Naive B cell (primary cell): ENCODE measurements around the gene APLP1. TPM values are rescaled to one million over a fixed set of nuclear protein-coding genes. Genes with fewer than 3 reads are reported as not detected.
"Not testable (repeated sequence)": the region's sequence is repeated elsewhere in the genome, so short reads cannot be mapped to it uniquely, and the experiment has no call there.

Source experiments
- ATAC-seq, 2 donors: fragments of 150-1000 bp; cut with Tn5 transposase; 2 replicates each; pipeline ENCODE4 v1.10.0; 2021; ENCODE audit warnings: low read depth in 2 of 2, mild to moderate bottlenecking in 2 of 2, moderate library complexity in 2 of 2
- DNase-seq: peaks from one replicate; pipeline ENCODE4 v3.0.0; 2022
- H3K27ac Mint-ChIP-seq, 6 donors: one replicate each; pipeline ENCODE4 v1.8.0; 2020 to 2022; ENCODE audit warnings: mild to moderate bottlenecking in 6 of 6, mixed read lengths in 6 of 6, moderate library complexity in 5 of 6, inconsistent platforms in 2 of 6
- H3K27me3 Mint-ChIP-seq, 3 donors: one replicate each; pipeline ENCODE4 v1.8.0; 2021 to 2022; ENCODE audit warnings: mixed read lengths in 3 of 3, mild to moderate bottlenecking in 1 of 3
- H3K36me3 Mint-ChIP-seq, 2 donors: one replicate each; pipeline ENCODE4 v1.8.0; 2020 to 2022; ENCODE audit warnings: mixed read lengths in 2 of 2, inconsistent platforms in 1 of 2, mild to moderate bottlenecking in 1 of 2
- H3K4me1 Mint-ChIP-seq, 3 donors: one replicate each; pipeline ENCODE4 v1.8.0; 2020 to 2022; ENCODE audit warnings: mixed read lengths in 3 of 3, inconsistent platforms in 1 of 3, mild to moderate bottlenecking in 1 of 3, moderate library complexity in 1 of 3
- H3K4me3 Mint-ChIP-seq, 8 donors: one replicate each; pipeline ENCODE4 v1.8.0; 2020 to 2022; ENCODE audit warnings: mild to moderate bottlenecking in 8 of 8, mixed read lengths in 8 of 8, moderate library complexity in 8 of 8, inconsistent platforms in 2 of 8
- H3K9me3 Mint-ChIP-seq, 7 donors: one replicate each; pipeline ENCODE4 v1.8.0; 2020 to 2022; ENCODE audit warnings: mixed read lengths in 7 of 7, mild to moderate bottlenecking in 5 of 7, inconsistent platforms in 2 of 7, moderate library complexity in 1 of 7
- polyA plus RNA-seq, 6 donors: library from polyadenylated mRNA; unstranded; fragments of 300-500 nt; fragmentation: Illumina TruSeq; gene quantifications; one replicate each; pipeline ENCODE4 v1.2.3, GENCODE V29; 2021; ENCODE audit warnings: low read depth in 6 of 6

APLP1 gene
- polyA plus RNA-seq, 6 donors from 2014 or later, result not detected

- H3K4me3 Mint-ChIP-seq, result peak overlapping the region in 4 of 8 donors; percentile 37 to 72 (median 54)
- ATAC-seq (no peak), DNase-seq (no peak)
- H3K9me3 Mint-ChIP-seq, result peaks cover 0 to 6% (median 0%) of the 10 kb centered on the region in 7 donors
- H3K36me3 Mint-ChIP-seq, result peaks cover 0 to 7% of the 10 kb centered on the region in 2 donors
- no peak overlapping the region for H3K27ac Mint-ChIP-seq
- peaks cover 54 to 86% (median 83%) of the 10 kb centered on the region in 3 donors for H3K27me3 Mint-ChIP-seq
- peaks cover 14 to 24% (median 17%) of the 10 kb centered on the region in 3 donors for H3K4me1 Mint-ChIP-seq
These were observed 10.1 kb upstream of the APLP1 start for GRCh38 chr19:35858311-35858710.

GRCh38 chr19:35859414-35859813, 9.0 kb upstream of the APLP1 start:
- Mint-ChIP-seq H3K4me3 (no peak overlapping the region), H3K9me3 (peaks cover 0 to 6% (median 0%) of the 10 kb centered on the region in 7 donors), H3K36me3 (peaks cover 0 to 7% of the 10 kb centered on the region in 2 donors), H3K27me3 (peaks cover 53 to 87% (median 80%) of the 10 kb centered on the region in 3 donors), H3K4me1 (peaks cover 14 to 24% (median 17%) of the 10 kb centered on the region in 3 donors), H3K27ac (no peak overlapping the region)
- no peak for DNase-seq
- no peak for ATAC-seq

- Mint-ChIP-seq H3K4me3 (peak overlapping the region in 1 of 8 donors; percentile 44), H3K27ac (no peak overlapping the region), H3K36me3 (peaks cover 0 to 7% of the 10 kb centered on the region in 2 donors), H3K27me3 (peaks cover 51 to 87% (median 80%) of the 10 kb centered on the region in 3 donors), H3K4me1 (peaks cover 14 to 24% (median 17%) of the 10 kb centered on the region in 3 donors), H3K9me3 (peaks cover 0 to 6% (median 0%) of the 10 kb centered on the region in 7 donors)
- ATAC-seq (no peak), DNase-seq (no peak)
These were observed 7.9 kb upstream of the APLP1 start for GRCh38 chr19:35860436-35860817.

GRCh38 chr19:35860818-35861639, 7.3 kb upstream of the APLP1 start:
- Mint-ChIP-seq H3K27me3 (peaks cover 52 to 89% (median 81%) of the 10 kb centered on the region in 3 donors), H3K27ac (no peak overlapping the region)

GRCh38 chr19:35861640-35862160, 6.7 kb upstream of the APLP1 start:
- Mint-ChIP-seq H3K4me3 (no peak overlapping the region), H3K4me1 (peaks cover 12 to 21% (median 15%) of the 10 kb centered on the region in 3 donors), H3K27ac (peak overlapping the region in 1 of 6 donors; percentile 25), H3K27me3 (peaks cover 52 to 94% (median 86%) of the 10 kb centered on the region in 3 donors), H3K9me3 (peaks cover 0 to 6% (median 0%) of the 10 kb centered on the region in 7 donors), H3K36me3 (peaks cover 0 to 7% of the 10 kb centered on the region in 2 donors)
- ATAC-seq, result no peak
- no peak for DNase-seq

More at GRCh38 chr19:35860818-35861639, 7.3 kb upstream of the APLP1 start:
- ATAC-seq (peak in 1 of 2 donors; percentile 23), DNase-seq (no peak)
- Mint-ChIP-seq H3K9me3 (peaks cover 0 to 6% (median 0%) of the 10 kb centered on the region in 7 donors), H3K36me3 (peaks cover 0 to 7% of the 10 kb centered on the region in 2 donors), H3K4me3 (peak overlapping the region in 4 of 8 donors; percentile 20 to 61 (median 35)), H3K4me1 (peaks cover 14 to 21% (median 17%) of the 10 kb centered on the region in 3 donors)

- Mint-ChIP-seq H3K27me3 (peaks cover 50 to 94% (median 87%) of the 10 kb centered on the region in 3 donors), H3K27ac (no peak overlapping the region), H3K9me3 (peaks cover 0 to 6% (median 0%) of the 10 kb centered on the region in 7 donors), H3K36me3 (peaks cover 0 to 7% of the 10 kb centered on the region in 2 donors), H3K4me3 (peak overlapping the region in 2 of 8 donors; percentile 33 to 61), H3K4me1 (peaks cover 9 to 14% (median 11%) of the 10 kb centered on the region in 3 donors)
- DNase-seq (no peak), ATAC-seq (no peak)
These were observed 5.8 kb upstream of the APLP1 start for GRCh38 chr19:35862528-35862927.

- H3K4me3 Mint-ChIP-seq, result no peak overlapping the region
- peaks cover 0 to 6% (median 0%) of the 10 kb centered on the region in 7 donors for H3K9me3 Mint-ChIP-seq
- peaks cover 12 to 16% (median 14%) of the 10 kb centered on the region in 3 donors for H3K4me1 Mint-ChIP-seq
- H3K27me3 Mint-ChIP-seq, result peaks cover 50 to 94% (median 87%) of the 10 kb centered on the region in 3 donors
- peak overlapping the region in 1 of 6 donors; percentile 9 for H3K27ac Mint-ChIP-seq
- ATAC-seq, result no peak
- DNase-seq, result no peak
- peaks cover 0 to 7% of the 10 kb centered on the region in 2 donors for H3K36me3 Mint-ChIP-seq
These were observed 5.4 kb upstream of the APLP1 start for GRCh38 chr19:35863018-35863417.

GRCh38 chr19:35868823-35869326, 501 bp downstream of the APLP1 start:
- ATAC-seq, result no peak
- Mint-ChIP-seq H3K27me3 (peaks cover 36 to 89% (median 89%) of the 10 kb centered on the region in 3 donors), H3K4me3 (peak overlapping the region in 7 of 8 donors; percentile 47 to 86 (median 74)), H3K36me3 (peaks cover 0 to 12% of the 10 kb centered on the region in 2 donors), H3K27ac (peak overlapping the region in 1 of 6 donors; percentile 56), H3K4me1 (peaks cover 20 to 24% (median 21%) of the 10 kb centered on the region in 3 donors), H3K9me3 (peaks cover 0 to 6% (median 0%) of the 10 kb centered on the region in 7 donors)
- no peak for DNase-seq

- peaks cover 0 to 6% (median 0%) of the 10 kb centered on the region in 7 donors for H3K9me3 Mint-ChIP-seq
- H3K4me3 Mint-ChIP-seq, result peak overlapping the region; percentile 27 to 87 (median 80)
- peaks cover 0 to 12% of the 10 kb centered on the region in 2 donors for H3K36me3 Mint-ChIP-seq
- H3K27me3 Mint-ChIP-seq, result peaks cover 39 to 89% (median 87%) of the 10 kb centered on the region in 3 donors
- peak; percentile 80 to 82 for ATAC-seq
- H3K4me1 Mint-ChIP-seq, result peaks cover 20 to 24% (median 21%) of the 10 kb centered on the region in 3 donors
- peak; percentile 60 for DNase-seq
- H3K27ac Mint-ChIP-seq, result peak overlapping the region in 3 of 6 donors; percentile 2 to 88 (median 56)
These were observed 1.2 kb downstream of the APLP1 start for GRCh38 chr19:35869327-35870123.

GRCh38 chr19:35870124-35870736, 1.9 kb downstream of the APLP1 start:
- peaks cover 0 to 12% of the 10 kb centered on the region in 2 donors for H3K36me3 Mint-ChIP-seq
- not testable (repeated sequence) for H3K9me3 Mint-ChIP-seq, ATAC-seq, DNase-seq
- H3K27me3 Mint-ChIP-seq, result peaks cover 42 to 89% (median 86%) of the 10 kb centered on the region in 3 donors
- H3K4me1 Mint-ChIP-seq, result peaks cover 20 to 24% (median 21%) of the 10 kb centered on the region in 3 donors
- H3K4me3 Mint-ChIP-seq, result peak overlapping the region; percentile 27 to 87 (median 79)
- peak overlapping the region in 2 of 6 donors; percentile 2 to 72 for H3K27ac Mint-ChIP-seq

GRCh38 chr19:35870798-35871197, 2.4 kb downstream of the APLP1 start:
- peaks cover 38 to 85% (median 81%) of the 10 kb centered on the region in 3 donors for H3K27me3 Mint-ChIP-seq
- peaks cover 0 to 13% of the 10 kb centered on the region in 2 donors for H3K36me3 Mint-ChIP-seq
- peaks cover 20 to 24% (median 21%) of the 10 kb centered on the region in 3 donors for H3K4me1 Mint-ChIP-seq
- ATAC-seq (no peak), DNase-seq (no peak)
- no peak overlapping the region for H3K27ac Mint-ChIP-seq
- peak overlapping the region in 1 of 8 donors; percentile 82 for H3K4me3 Mint-ChIP-seq
- H3K9me3 Mint-ChIP-seq, result peaks cover 0 to 6% (median 0%) of the 10 kb centered on the region in 7 donors

GRCh38 chr19:35871611-35872010, 3.2 kb downstream of the APLP1 start:
- Mint-ChIP-seq H3K27ac (peak overlapping the region in 2 of 6 donors; percentile 48 to 89), H3K4me3 (no peak overlapping the region), H3K4me1 (peaks cover 20 to 24% (median 21%) of the 10 kb centered on the region in 3 donors), H3K36me3 (peaks cover 0 to 21% of the 10 kb centered on the region in 2 donors), H3K27me3 (peaks cover 44 to 85% (median 81%) of the 10 kb centered on the region in 3 donors), H3K9me3 (peaks cover 0 to 6% (median 0%) of the 10 kb centered on the region in 7 donors)
- DNase-seq, result no peak
- no peak for ATAC-seq
